K562 (cell line): ENCODE results near the gene NKAIN4. TPM values are rescaled to one million over a fixed set of nuclear protein-coding genes. Genes with fewer than 3 reads are reported as not detected.

Source experiments
- ATAC-seq: fragments of 200-7000 bp; cut with Tn5 transposase; 3 replicates; pipeline ENCODE4 v1.9.1; 2020; ENCODE audit warnings: moderate library complexity
- BruUV-seq: library from RNA; stranded (reverse); fragments of 400-500 nt; replicated peaks from 2 replicates; lab custom pipeline; 2021; lab: Mats Ljungman, UMichigan
- CTCF ChIA-PET: fragments of 300-600 bp; formaldehyde crosslinking; extraction: SDS; loops from one replicate; lab custom pipeline; 2021; ENCODE audit warnings: low intra/inter-chr PET ratio; lab: Yijun Ruan, JAX
- POLR2A ChIA-PET: fragments of 300-600, 350-650 bp; sonication (Branson Sonifier 250); formaldehyde crosslinking; extraction: SDS; loops from one replicate; lab custom pipeline; 2021; ENCODE audit warnings: antibody characterized with exemption, inconsistent platforms; lab: Yijun Ruan, JAX
- DNase-seq, 4 experiments: peaks; one replicate each; pipeline versions ENCODE4 v3.0.0 to v3.0.0-alpha.2; 2011 to 2018; ENCODE audit warnings: low spot score in 3 of 4, mixed read lengths in 3 of 4; ENCODE audit errors: extremely low read depth in 1 of 4
- FAIRE-seq: peaks from 2 replicates; lab custom pipeline; 2011; peaks lifted over from hg19 to GRCh38; lab: Jason Lieb, UNC
- H2AFZ ChIP-seq: 2 replicates; pipeline ENCODE4 v1.6.0; 2011; ENCODE audit warnings: low read depth, low read length, control low read depth, inconsistent platforms
- H3K27ac ChIP-seq: fragments of 200-600 bp; 3 replicates; pipeline ENCODE4 v1.8.0; 2011; ENCODE audit warnings: low read depth, mild to moderate bottlenecking, control low read depth, inconsistent platforms, low read length, moderate library complexity, mixed read lengths; ENCODE audit errors: extremely low read depth
- H3K27me3 ChIP-seq, 2 experiments: fragments of 300-600 bp in 1 of 2; 2 replicates in 1 of 2; 3 replicates in 1 of 2; pipeline versions ENCODE4 v1.6.0 to v1.8.0; 2011; ENCODE audit warnings: inconsistent platforms in 2 of 2, low read length in 2 of 2, mild to moderate bottlenecking in 1 of 2, mixed read lengths in 1 of 2, moderate library complexity in 1 of 2; ENCODE audit not compliant: control insufficient read depth in 2 of 2, insufficient read depth in 2 of 2
- H3K36me3 ChIP-seq: fragments of 300-600 bp; 3 replicates; pipeline ENCODE4 v1.8.0; 2011; ENCODE audit warnings: mild to moderate bottlenecking, low read length, inconsistent platforms; ENCODE audit not compliant: control insufficient read depth, insufficient read depth
- H3K4me1 ChIP-seq, 2 experiments: fragments of 200-600 bp in 1 of 2; replicated peaks in 1 of 2; 2 replicates in 1 of 2; 3 replicates in 1 of 2; pipeline versions ENCODE4 v1.5.1 to v1.8.0; 2011; ENCODE audit warnings: inconsistent platforms in 2 of 2, low read length in 2 of 2, mild to moderate bottlenecking in 1 of 2, mixed read lengths in 1 of 2, moderate library complexity in 1 of 2; ENCODE audit not compliant: control insufficient read depth in 2 of 2, insufficient read depth in 2 of 2
- H3K4me2 ChIP-seq: 2 replicates; pipeline ENCODE4 v1.6.1; 2011; ENCODE audit warnings: low read length, control low read depth, inconsistent platforms, mixed read lengths; ENCODE audit not compliant: insufficient read depth
- H3K4me3 ChIP-seq: fragments of 200-600 bp; sonication (generic), shearing (Covaris generic); 2 replicates; pipeline ENCODE4 v1.5.1; 2016; ENCODE audit warnings: control low read depth, inconsistent platforms
- H3K79me2 ChIP-seq: fragments of 200-600 bp; 3 replicates; pipeline ENCODE4 v1.8.0; 2011; ENCODE audit warnings: low read length, inconsistent platforms; ENCODE audit not compliant: control insufficient read depth, insufficient read depth
- H3K9ac ChIP-seq, 2 experiments: 2 replicates each; pipeline versions ENCODE4 v1.6.0 to v1.6.1; 2011; ENCODE audit warnings: low read depth in 2 of 2, low read length in 2 of 2, control low read depth in 1 of 2, inconsistent platforms in 1 of 2, mild to moderate bottlenecking in 1 of 2, mixed read lengths in 1 of 2; ENCODE audit not compliant: insufficient read depth in 1 of 2
- H3K9me1 ChIP-seq: one replicate; pipeline ENCODE4 v1.6.0; 2011; ENCODE audit warnings: inconsistent platforms, mild to moderate bottlenecking, low read length, moderate library complexity; ENCODE audit not compliant: control insufficient read depth, insufficient read depth
- H3K9me3 ChIP-seq: replicated peaks from 2 replicates; pipeline ENCODE4 v1.5.1; 2011; ENCODE audit warnings: low read depth, low read length, inconsistent platforms; ENCODE audit not compliant: control insufficient read depth, insufficient read depth
- H4K20me1 ChIP-seq: replicated peaks from 2 replicates; pipeline ENCODE4 v1.6.1; 2011; ENCODE audit warnings: low read length, inconsistent platforms, mixed read lengths; ENCODE audit not compliant: control insufficient read depth, insufficient read depth
- GTF2E2 ChIP-seq: fragments of 200-800 bp; sonication (Bioruptor generic); IDR thresholded peaks from 2 replicates; pipeline ENCODE4 v1.6.1; 2016; ENCODE audit warnings: missing genetic modification characterization, missing compliant biosample characterization
- NFIC ChIP-seq: fragments of 450-650 bp; IDR thresholded peaks from 2 replicates; pipeline ENCODE4 v1.6.1; 2017; ENCODE audit warnings: mild to moderate bottlenecking, inconsistent platforms
- POLR2G ChIP-seq: fragments of 200-400 bp; formaldehyde crosslinking; IDR thresholded peaks from 2 replicates; pipeline ENCODE4 v1.6.1; 2017; ENCODE audit warnings: low read depth, mild to moderate bottlenecking, antibody characterized with exemption, low read length, moderate library complexity
- WGBS: fragments of 100-300 bp; shearing (Covaris generic); methylation state at CpG from one replicate; pipeline ENCODE4 v1.1.6; 2016; ENCODE audit warnings: low coverage, mixed read lengths; ENCODE audit not compliant: insufficient coverage; ENCODE audit errors: missing lambda C conversion rate; 5-methylcytosine and 5-hydroxymethylcytosine counted together
- in situ Hi-C: fragments of 300-500 bp; cut with MboI; formaldehyde crosslinking; loops from 4 replicates; pipeline ENCODE4 v1.15.0; 2018; ENCODE audit warnings: inconsistent platforms, mixed read lengths
- intact Hi-C: fragments of 100-400 bp; cut with micrococcal nuclease; formaldehyde crosslinking; loops from 2 replicates; pipeline ENCODE4 v1.14.2; 2022
- polyA plus RNA-seq, 8 experiments: library from polyadenylated mRNA; depleted of rRNA in 4 of 8; stranded (reverse) in 5 of 8; unstranded in 3 of 8; fragments of >200 nt; fragmentation: Nextera tagmentation in 2 of 8; fragmentation: Illumina TruSeq in 1 of 8; extraction: Ambion mirVana in 2 of 8; extraction: Trizol in 1 of 8; gene quantifications; 2 replicates each; pipeline versions ENCODE4 v1.2.1 to v1.2.3, GENCODE V29; 2011 to 2014; ENCODE audit warnings: inconsistent platforms in 1 of 8, missing spikeins in 1 of 8
- total RNA-seq, 7 experiments: library from RNA; depleted of rRNA in 6 of 7; stranded (reverse); fragments of >200 nt in 6 of 7; fragmentation: Illumina TruSeq in 2 of 7; extraction: Trizol in 2 of 7; gene quantifications; 2 replicates each; pipeline versions ENCODE4 v1.2.1 to v1.2.3, GENCODE V29; 2011 to 2021; ENCODE audit warnings: low replicate concordance in 1 of 7

Gene NKAIN4
- total and polyA plus RNA-seq, 9 of the 15 experiments (the other 6 are each of a cell fraction or from before 2014, with no cell fraction given): not detected

- no TSS peak for BruUV-seq
- Histone ChIP-seq H4K20me1 (peaks cover 28% of the 10 kb centered on the region), H3K4me3 (peak overlapping the region; percentile 88; the same call in 1 of the 2 replicates), H3K27ac (peak overlapping the region; percentile 35; the same call in 2 of the 3 replicates), H3K4me1 (peaks cover 11 to 29% of the 10 kb centered on the region in 2 experiments; a peak in 4 of 5 replicates), H2AFZ (no peak overlapping the region), H3K79me2 (peaks cover 44% of the 10 kb centered on the region), H3K9me1 (peaks cover 6% of the 10 kb centered on the region), H3K27me3 (no peaks in the 10 kb centered on the region), H3K9ac (peak overlapping the region; percentile 87 to 88), H3K9me3 (no peaks in the 10 kb centered on the region), H3K36me3 (peaks cover 49% of the 10 kb centered on the region; the same call in 2 of the 3 replicates), H3K4me2 (peak overlapping the region; percentile 69)
- ChIA-PET CTCF (interaction anchor here (0.6 kb wide), 1 partner anchor 10 kb away, joined by 3 read pairs; no protein-coding TSS in a partner anchor), POLR2A (interaction anchor here (1.1 to 2.3 kb wide), 2 partner anchors 8 to 28 kb away, joined by 3 to 24 read pairs; no protein-coding TSS in a partner anchor)
- TF ChIP-seq GTF2E2: no peak
- 0 out of 2 replicates have a peak, but pooled peaks have one; percentile 22 for TF ChIP-seq POLR2G
- TF ChIP-seq NFIC: peak; percentile 84
- ATAC-seq (peak; percentile 5; the same call in 2 of the 3 replicates), DNase-seq (peak in 2 of 4 experiments; percentile 41 to 71), FAIRE-seq (peak; percentile 77)
- intact Hi-C loops: no loop called here
- 44% methylated on average over 16 of the region's 17 CpGs for WGBS
- in situ Hi-C loops: no loop called here
Observed at GRCh38 chr20:63274381-63275228, 20.3 kb upstream of the NKAIN4 start.
